ENCODE measurements around the gene NAA40.
A peak's percentile ranks its signal among the peaks of the same experiment; 100 is the strongest.

Gene NAA40

DNA sequence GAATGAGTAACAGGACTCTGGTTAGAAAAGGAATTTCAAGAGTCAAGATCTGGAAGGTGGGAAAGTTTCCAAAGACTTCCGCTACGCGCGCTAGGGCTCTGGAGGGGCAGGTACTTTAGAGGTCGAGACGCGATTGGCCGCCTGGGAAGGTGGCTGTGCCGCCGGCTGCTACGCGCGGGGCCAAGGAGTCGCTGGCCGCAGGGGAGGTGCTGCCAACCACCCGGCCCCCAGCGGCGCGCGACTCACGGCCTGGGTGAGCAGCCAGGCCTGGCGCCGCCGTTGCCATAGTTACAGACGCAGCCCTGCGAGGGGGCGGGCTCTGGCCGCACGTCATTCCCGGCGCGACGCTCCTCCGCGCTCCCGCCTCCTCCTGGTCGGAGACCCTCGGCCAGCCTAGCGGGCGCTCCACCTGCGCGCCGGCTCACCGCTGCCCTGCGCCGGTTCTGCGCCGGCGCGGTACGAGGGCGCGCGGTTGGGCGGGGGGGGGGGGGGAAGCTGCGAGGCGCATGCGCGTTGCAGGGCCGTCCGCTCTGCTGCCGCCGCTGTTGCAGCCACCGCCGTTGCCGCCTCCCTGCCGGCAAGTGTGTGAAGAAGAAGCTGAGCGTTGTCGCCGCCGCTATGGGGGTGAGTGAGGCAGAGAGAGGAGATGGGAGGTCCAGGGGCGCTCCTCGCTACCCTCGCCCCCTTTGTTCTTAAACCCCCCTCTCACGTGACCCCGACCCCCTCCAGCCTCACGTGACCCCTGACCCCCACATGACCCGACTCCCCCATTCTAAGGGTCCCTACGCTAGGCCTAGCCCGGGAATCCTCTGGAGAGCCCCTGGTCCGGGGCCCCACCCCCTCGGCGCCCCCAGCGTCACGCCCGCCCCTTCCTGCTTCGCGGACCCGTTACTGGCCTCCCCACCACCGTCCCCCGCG, at the start of gene NAA40:
Gene NAA40, plus strand, starts transcription at position 524 of the 918 bp plus-strand sequence. Its CDS starts 95 bp downstream, at position 619.
- FAIRE-seq (peak; percentile 81), DNase-seq (ENCODE audit: insufficient read length, low spot score) (peak; percentile 96)

DNA sequence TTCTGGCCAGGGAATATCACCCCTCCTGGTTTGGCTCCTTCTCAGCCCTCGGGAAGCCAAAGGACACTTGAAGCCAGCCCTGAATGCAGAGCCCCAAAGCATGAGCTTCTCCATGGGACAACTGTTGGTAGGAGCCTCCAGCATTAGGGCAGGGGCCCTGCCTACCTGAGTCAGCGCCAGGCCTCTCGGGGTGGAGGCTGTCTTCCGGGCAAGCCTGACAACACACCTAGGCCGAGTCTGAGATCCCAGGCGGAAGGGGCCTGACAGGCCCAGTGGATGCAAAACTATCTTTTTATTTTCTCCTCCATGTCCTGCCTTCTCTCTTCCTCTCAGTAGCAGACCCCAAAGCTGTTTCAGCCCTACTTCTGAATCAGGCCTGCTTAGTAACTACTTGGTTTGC, 49.5 kb upstream of the NAA40 start:
- DNase-seq (ENCODE audit: insufficient read length, low spot score) (no peak), FAIRE-seq (no peak)

GRCh38 chr11:63890368-63890767, 48.4 kb upstream of the NAA40 start:
- no peak for DNase-seq (ENCODE audit: insufficient read length, low spot score)
- no peak for FAIRE-seq

DNA sequence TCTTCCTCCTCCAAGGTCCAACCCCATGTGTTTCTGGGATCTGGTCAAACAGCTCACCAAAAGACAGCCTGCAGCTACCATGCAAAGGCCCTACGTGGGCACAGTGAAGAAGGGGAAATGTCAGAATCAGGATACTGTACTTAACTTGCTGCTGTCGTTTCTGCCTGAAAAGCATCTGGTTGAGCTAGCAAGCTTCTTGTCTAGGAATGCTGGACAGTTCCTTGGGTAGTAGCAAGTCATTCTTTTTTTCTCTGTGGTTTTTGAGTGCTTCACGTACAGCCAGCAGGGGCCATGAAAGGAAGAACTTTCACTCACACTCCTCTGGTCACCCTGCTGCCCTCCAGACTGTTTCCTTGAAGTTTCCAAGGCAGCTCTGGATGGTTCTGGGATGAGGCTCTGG, 46.6 kb upstream of the NAA40 start:
- DNase-seq (ENCODE audit: insufficient read length, low spot score) = no peak

DNA sequence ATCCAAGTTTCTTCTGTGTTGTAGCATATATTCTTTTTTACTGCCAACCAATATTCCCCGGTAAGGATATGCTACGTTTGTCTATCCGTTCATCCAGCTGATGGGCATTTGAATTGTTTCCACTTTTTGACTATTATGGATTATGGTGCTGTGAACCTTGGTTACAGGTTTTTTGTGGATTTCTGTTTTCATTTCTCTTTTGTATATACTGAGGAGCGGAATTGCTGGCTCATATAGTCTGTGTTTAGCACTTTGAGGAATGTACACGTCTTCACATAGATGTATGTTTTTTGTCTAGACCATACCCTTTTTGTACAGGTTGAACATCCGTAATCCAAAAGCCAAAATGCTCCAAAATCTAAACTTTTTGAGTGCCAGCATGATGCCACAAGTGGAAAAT, 45.4 kb upstream of the NAA40 start:
- FAIRE-seq (no peak), DNase-seq (ENCODE audit: insufficient read length, low spot score) (no peak)

More for the DNA sequence above, 46.6 kb upstream of the NAA40 start:
- no peak for FAIRE-seq

DNA sequence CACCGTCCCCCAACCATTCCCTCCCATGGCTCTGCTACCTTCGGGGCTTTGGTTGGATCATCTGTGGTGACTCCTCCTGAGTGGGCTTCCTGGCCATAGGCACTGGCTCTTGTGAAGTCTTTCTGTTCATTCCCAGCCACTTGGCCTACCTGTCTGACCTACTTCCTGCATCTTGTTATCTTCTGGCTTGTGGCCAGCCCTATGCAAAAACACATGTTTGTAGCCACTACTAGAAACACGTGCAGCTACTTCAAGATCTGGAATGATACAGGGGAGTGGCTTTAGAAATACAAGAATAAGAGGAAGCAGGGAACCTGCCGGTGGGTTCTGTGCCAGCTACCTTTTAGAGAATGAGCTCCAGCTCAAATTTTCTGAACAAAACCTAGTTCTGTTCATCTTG, 42.7 kb upstream of the NAA40 start:
- no peak for DNase-seq (ENCODE audit: insufficient read length, low spot score)
- FAIRE-seq = no peak

GRCh38 chr11:63897459-63898146, 41.2 kb upstream of the NAA40 start:
- FAIRE-seq = no peak

GRCh38 chr11:63901660-63902059, 37.1 kb upstream of the NAA40 start:
- FAIRE-seq (no peak), DNase-seq (ENCODE audit: insufficient read length, low spot score) (no peak)

More at GRCh38 chr11:63897459-63898146, 41.2 kb upstream of the NAA40 start:
- no peak for DNase-seq (ENCODE audit: insufficient read length, low spot score)

GRCh38 chr11:63903884-63904283, 34.9 kb upstream of the NAA40 start:
- no peak for FAIRE-seq
- no peak for DNase-seq (ENCODE audit: insufficient read length, low spot score)

- no peak for FAIRE-seq
- no peak for DNase-seq (ENCODE audit: insufficient read length, low spot score)
Measured at GRCh38 chr11:63904743-63905142, 34.1 kb upstream of the NAA40 start.

DNA sequence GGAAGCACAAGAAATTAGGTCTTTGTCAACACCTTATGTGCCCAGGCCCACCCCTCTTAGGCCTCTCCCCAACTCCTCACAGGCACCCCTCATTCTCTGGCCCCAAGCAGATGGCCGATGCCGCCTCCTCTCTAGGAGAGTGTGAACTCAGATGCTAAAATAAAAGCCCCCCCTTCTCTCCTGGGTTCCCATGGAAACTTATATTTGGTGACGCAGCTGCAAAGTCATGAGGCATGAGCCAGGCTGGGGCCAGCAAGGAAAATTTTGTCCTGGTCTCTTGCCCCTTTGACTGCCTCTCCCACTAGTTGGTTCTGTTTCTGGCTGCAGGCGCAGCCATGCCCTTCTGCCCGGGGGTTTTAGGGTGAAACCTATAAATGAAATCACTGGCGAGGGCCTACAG, 33.6 kb upstream of the NAA40 start:
- no peak for DNase-seq (ENCODE audit: insufficient read length, low spot score)
- no peak for FAIRE-seq

- no peak for FAIRE-seq
- no peak for DNase-seq (ENCODE audit: insufficient read length, low spot score)
Measured at GRCh38 chr11:63906087-63906486, 32.7 kb upstream of the NAA40 start.

- DNase-seq (ENCODE audit: insufficient read length, low spot score) (no peak), FAIRE-seq (no peak)
Measured at GRCh38 chr11:63906585-63906984, 32.2 kb upstream of the NAA40 start.

DNA sequence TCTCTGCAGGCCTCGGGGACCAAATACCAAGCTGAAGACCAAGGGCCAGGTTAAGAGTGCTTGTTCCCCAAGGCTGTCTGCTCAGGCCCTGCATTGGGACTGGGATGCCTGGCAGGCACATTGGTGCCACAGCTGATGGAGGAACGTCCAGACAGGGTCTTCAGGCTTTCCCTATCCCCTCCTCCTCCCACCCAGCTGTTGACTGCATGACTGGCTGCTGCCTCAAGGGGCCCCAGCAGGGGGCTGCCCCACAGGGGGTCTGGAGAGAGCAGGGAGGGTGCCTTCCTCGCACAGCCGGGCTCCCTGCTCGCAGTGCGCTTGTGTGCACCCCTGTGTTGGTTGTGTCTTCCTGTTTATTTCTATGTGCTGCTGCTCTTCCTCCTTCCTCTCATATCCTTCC, 31.7 kb upstream of the NAA40 start:
- DNase-seq (ENCODE audit: insufficient read length, low spot score) = no peak
- FAIRE-seq = no peak

- FAIRE-seq (no peak), DNase-seq (ENCODE audit: insufficient read length, low spot score) (no peak)
Measured at GRCh38 chr11:63907808-63908530, 30.8 kb upstream of the NAA40 start.

DNA sequence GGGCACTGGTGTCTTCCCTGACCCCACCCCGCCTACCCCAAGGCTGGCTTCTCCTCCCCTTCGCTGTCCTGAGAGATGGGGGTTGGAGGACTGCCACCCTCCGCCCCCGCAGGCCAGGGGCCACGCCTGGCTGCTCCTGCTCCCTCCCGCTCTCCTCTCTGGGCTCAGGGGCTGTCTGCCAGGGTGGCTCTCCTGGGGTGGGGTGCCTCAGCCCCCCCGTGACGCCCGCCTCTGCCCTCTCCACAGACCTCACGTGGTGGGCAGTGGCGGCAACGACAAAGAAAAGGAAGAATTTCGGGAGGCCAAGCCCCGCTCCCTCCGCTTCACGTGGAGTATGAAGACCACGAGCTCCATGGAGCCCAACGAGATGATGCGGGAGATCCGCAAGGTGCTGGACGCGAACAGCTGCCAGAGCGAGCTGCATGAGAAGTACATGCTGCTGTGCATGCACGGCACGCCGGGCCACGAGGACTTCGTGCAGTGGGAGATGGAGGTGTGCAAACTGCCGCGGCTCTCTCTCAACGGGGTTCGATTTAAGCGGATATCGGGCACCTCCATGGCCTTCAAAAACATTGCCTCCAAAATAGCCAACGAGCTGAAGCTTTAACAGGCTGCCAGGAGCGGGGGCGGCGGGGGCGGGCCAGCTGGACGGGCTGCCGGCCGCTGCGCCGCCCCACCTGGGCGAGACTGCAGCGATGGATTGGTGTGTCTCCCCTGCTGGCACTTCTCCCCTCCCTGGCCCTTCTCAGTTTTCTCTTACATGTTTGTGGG, 30.0 kb upstream of the NAA40 start:
- FAIRE-seq (no peak), DNase-seq (ENCODE audit: insufficient read length, low spot score) (no peak)

DNA sequence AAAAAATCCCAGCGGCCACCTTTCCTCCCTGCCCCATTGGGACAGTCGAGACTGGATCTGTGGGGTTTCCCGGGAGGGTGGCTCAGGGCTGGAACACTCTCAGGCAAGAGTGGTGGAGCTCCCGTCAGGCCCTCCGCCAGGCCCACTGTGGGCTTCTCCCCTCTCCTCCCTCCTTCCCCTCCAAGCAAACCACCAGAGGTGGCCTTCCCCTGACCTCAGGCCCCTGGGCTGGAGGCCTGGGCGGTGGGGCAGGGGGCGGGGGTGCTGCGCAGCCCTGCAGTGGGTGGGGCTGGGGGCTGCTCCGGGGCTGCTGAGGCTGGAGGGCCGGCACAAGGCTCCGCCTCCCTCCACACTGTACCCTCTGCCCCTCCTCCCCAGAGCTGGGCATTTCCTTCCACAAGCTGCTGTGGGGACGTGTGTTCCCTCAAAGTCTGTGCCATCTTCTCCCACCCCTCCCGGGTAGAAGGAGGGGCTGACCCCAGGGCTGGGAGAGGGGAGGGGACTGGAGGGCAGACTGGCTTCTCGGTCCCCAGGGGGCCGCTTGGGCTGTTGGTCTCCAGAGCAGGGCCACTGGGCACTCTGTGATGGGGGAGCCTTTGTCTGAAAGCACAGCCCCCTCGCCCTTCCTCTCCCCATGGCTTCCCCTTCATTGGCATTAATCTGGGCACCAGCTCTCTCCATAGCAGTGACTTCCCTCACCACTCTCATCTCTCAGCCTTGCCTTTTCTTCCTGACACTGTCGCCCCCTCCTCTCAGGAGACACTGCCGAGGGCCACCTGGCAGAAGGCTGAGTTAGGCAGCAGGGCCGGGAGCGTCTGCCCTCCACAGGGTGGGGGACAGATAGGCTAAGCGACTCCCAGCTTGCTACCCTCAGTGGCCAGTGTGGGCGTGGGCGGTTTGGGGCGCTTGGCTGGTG, 29.0 kb upstream of the NAA40 start:
- DNase-seq (ENCODE audit: insufficient read length, low spot score) = no peak
- no peak for FAIRE-seq

DNA sequence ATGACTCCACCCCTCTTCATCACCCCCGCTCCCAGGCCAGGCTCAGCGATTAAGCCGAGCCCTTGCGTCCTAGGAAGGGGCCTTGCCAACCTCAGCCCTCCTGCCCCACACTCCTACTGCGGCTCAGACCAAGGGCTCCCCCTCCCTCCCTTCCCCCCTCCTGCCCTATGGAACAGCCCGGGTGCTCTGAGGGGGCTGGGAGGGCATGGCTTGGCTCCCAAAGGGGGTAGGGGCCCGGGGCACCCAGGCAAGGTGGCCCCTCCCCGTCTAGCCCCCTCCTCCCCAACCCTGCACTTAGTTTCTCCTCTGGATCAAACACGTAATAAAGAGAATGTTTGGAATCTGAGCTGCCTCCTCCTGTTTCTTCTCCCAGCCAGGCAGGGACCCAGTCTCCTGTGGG, 28.1 kb upstream of the NAA40 start:
- no peak for DNase-seq (ENCODE audit: insufficient read length, low spot score)
- no peak for FAIRE-seq

DNA sequence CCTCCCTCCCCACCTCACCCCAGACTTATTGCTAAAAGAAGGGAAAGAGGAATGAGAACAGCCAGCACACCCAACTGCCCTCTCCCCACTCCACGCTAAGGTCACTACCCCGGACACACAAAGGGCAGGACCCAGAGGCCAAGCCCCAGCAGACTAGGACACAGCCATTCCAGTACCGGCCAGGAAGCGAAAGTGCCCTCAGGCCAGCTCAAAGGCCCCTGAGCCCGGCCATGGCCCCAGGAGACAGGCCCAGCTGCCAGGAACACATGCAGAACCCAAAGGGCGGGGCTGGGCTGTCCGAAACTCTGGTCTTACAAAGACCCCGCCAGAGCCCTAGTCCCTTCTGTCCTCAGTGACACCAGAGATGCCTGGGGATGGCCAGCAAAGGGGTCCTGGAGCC, 27.4 kb upstream of the NAA40 start:
- no peak for DNase-seq (ENCODE audit: insufficient read length, low spot score)
- no peak for FAIRE-seq
